SK-N-SH (cell line): ENCODE results near the gene SOS2. TPM values are rescaled to one million over a fixed set of nuclear protein-coding genes. Genes with fewer than 3 reads are reported as not detected.

ENCODE experiments used
- CTCF ChIA-PET: fragments of 300-600, 350-600 bp; formaldehyde crosslinking; extraction: SDS; loops from one replicate; lab custom pipeline; 2021; lab: Yijun Ruan, JAX
- POLR2A ChIA-PET: fragments of 350-600 bp; sonication (Branson Sonifier 250); formaldehyde crosslinking; extraction: SDS; loops from one replicate; lab custom pipeline; 2020; ENCODE audit warnings: antibody characterized with exemption, inconsistent platforms; lab: Yijun Ruan, JAX
- DNase-seq: peaks from one replicate; pipeline ENCODE4 v3.0.0; 2012
- H2AFZ ChIP-seq: fragments of 200-600 bp; sonication (generic); 2 replicates; pipeline ENCODE4 v1.8.1; 2016; ENCODE audit warnings: antibody characterized with exemption, mild to moderate bottlenecking, low read depth
- H3F3A ChIP-seq: fragments of 200-600 bp; sonication (generic); replicated peaks from 2 replicates; pipeline ENCODE3; 2016; ENCODE audit warnings: antibody characterized with exemption, mild to moderate bottlenecking; ENCODE audit not compliant: insufficient read depth
- H3K27ac ChIP-seq, 2 experiments: fragments of 200-500 bp in 1 of 2; fragments of 200-600 bp in 1 of 2; sonication (Bioruptor generic) in 1 of 2; sonication (generic), shearing (Covaris generic) in 1 of 2; 2 replicates each; pipeline versions ENCODE4 v1.5.1 to v1.6.1; 2014 to 2016; ENCODE audit warnings: low read depth in 2 of 2, inconsistent platforms in 1 of 2, low read length in 1 of 2, mild to moderate bottlenecking in 1 of 2, mixed read lengths in 1 of 2
- H3K27me3 ChIP-seq: fragments of 200-600 bp; sonication (generic), shearing (Covaris generic); 2 replicates; pipeline ENCODE4 v1.6.1; 2016; ENCODE audit warnings: mixed run types; ENCODE audit not compliant: insufficient read depth
- H3K36me3 ChIP-seq, 2 experiments: fragments of 200-500 bp in 1 of 2; fragments of 200-600 bp in 1 of 2; sonication (Bioruptor generic) in 1 of 2; sonication (generic) in 1 of 2; replicated peaks in 1 of 2; 2 replicates each; pipeline versions ENCODE3 to v1.5.1; 2014 to 2016; ENCODE audit warnings: low read length in 1 of 2, mild to moderate bottlenecking in 1 of 2; ENCODE audit not compliant: insufficient read depth in 2 of 2, control insufficient read depth in 1 of 2
- H3K4me1 ChIP-seq, 2 experiments: fragments of 200-500 bp in 1 of 2; fragments of 200-600 bp in 1 of 2; sonication (Bioruptor generic) in 1 of 2; sonication (generic), shearing (Covaris generic) in 1 of 2; 2 replicates each; pipeline versions ENCODE4 v1.5.1 to v1.6.1; 2014 to 2016; ENCODE audit warnings: low read depth in 1 of 2, low read length in 1 of 2, mixed run types in 1 of 2; ENCODE audit not compliant: insufficient read depth in 2 of 2, control insufficient read depth in 1 of 2
- H3K4me2 ChIP-seq: fragments of 200-600 bp; sonication (generic), shearing (Covaris generic); 2 replicates; pipeline ENCODE4 v1.6.1; 2017; ENCODE audit warnings: mixed run types
- H3K4me3 ChIP-seq, 2 experiments: fragments of 200-500 bp in 1 of 2; fragments of 200-600 bp in 1 of 2; sonication (Bioruptor generic) in 1 of 2; sonication (generic), shearing (Covaris generic) in 1 of 2; 2 replicates each; pipeline versions ENCODE4 v1.5.1 to v1.8.1; 2014 to 2016; ENCODE audit warnings: low read depth in 2 of 2, inconsistent platforms in 1 of 2, low read length in 1 of 2, mild to moderate bottlenecking in 1 of 2, mixed read lengths in 1 of 2, moderate library complexity in 1 of 2
- H3K79me2 ChIP-seq: fragments of 200-600 bp; sonication (generic); 2 replicates; pipeline ENCODE4 v1.8.1; 2017; ENCODE audit warnings: mild to moderate bottlenecking; ENCODE audit not compliant: insufficient read depth
- H3K9ac ChIP-seq: fragments of 200-600 bp; sonication (generic); 2 replicates; pipeline ENCODE4 v1.6.1; 2017; ENCODE audit warnings: mixed run types
- H3K9me2 ChIP-seq: fragments of 200-600 bp; sonication (generic); 2 replicates; pipeline ENCODE4 v1.6.1; 2017; ENCODE audit warnings: mixed run types
- H3K9me3 ChIP-seq: fragments of 200-600 bp; sonication (generic); 2 replicates; pipeline ENCODE4 v1.6.1; 2017; ENCODE audit warnings: mixed run types, mild to moderate bottlenecking, moderate library complexity
- H4K20me1 ChIP-seq: fragments of 200-600 bp; sonication (generic); 2 replicates; pipeline ENCODE4 v1.6.1; 2017; ENCODE audit warnings: mild to moderate bottlenecking, mixed run types; ENCODE audit not compliant: insufficient read depth
- CTCF ChIP-seq: fragments of 200-600 bp; sonication (generic); IDR thresholded peaks from 2 replicates; pipeline ENCODE4 v1.6.1; 2017; ENCODE audit warnings: antibody characterized with exemption, mild to moderate bottlenecking, moderate library complexity
- ELF1 ChIP-seq: IDR thresholded peaks from 2 replicates; pipeline ENCODE4 v1.4.0; 2012
- FOXM1 ChIP-seq: IDR thresholded peaks from 2 replicates; pipeline ENCODE4 v1.4.0; 2012; ENCODE audit warnings: low read depth, mild to moderate bottlenecking
- GABPA ChIP-seq: IDR thresholded peaks from 2 replicates; pipeline ENCODE4 v1.4.0; 2012; ENCODE audit warnings: low read depth, mild to moderate bottlenecking
- GATA2 ChIP-seq: sonication (generic); formaldehyde crosslinking; IDR thresholded peaks from 2 replicates; pipeline ENCODE4 v1.5.0; 2020; ENCODE audit warnings: mild to moderate bottlenecking, missing genetic modification reagents
- IRF3 ChIP-seq: fragments of 150-350 bp; IDR thresholded peaks from 2 replicates; pipeline ENCODE4 v1.6.1; 2016; ENCODE audit warnings: mild to moderate bottlenecking, low read depth, low read length
- MAX ChIP-seq: IDR thresholded peaks from 2 replicates; pipeline ENCODE4 v1.4.0; 2012; ENCODE audit warnings: low read depth
- MEF2A ChIP-seq: IDR thresholded peaks from 2 replicates; pipeline ENCODE4 v1.4.0; 2012; ENCODE audit warnings: low read depth, borderline replicate concordance
- MXI1 ChIP-seq: IDR thresholded peaks from 2 replicates; pipeline ENCODE4 v1.6.1; 2012; ENCODE audit warnings: mild to moderate bottlenecking, low read depth, low read length, improper control_type of control experiment
- PBX3 ChIP-seq: IDR thresholded peaks from 2 replicates; pipeline ENCODE4; 2012
- RAD21 ChIP-seq: IDR thresholded peaks from 2 replicates; pipeline ENCODE4 v1.6.1; 2012; ENCODE audit warnings: mild to moderate bottlenecking, low read length
- RCOR1 ChIP-seq: fragments of 150-350 bp; IDR thresholded peaks from 2 replicates; pipeline ENCODE4 v1.6.1; 2017; ENCODE audit warnings: antibody characterized with exemption, low read length
- RFX5 ChIP-seq: IDR thresholded peaks from 2 replicates; pipeline ENCODE4 v1.6.1; 2012; ENCODE audit warnings: mild to moderate bottlenecking, improper control_type of control experiment, low read length
- RXRA ChIP-seq: IDR thresholded peaks from 2 replicates; pipeline ENCODE4 v1.4.0; 2012; ENCODE audit warnings: low read depth, mild to moderate bottlenecking, borderline replicate concordance
- SIN3A ChIP-seq: IDR thresholded peaks from 2 replicates; pipeline ENCODE4 v1.6.1; 2012; ENCODE audit warnings: low read depth, mild to moderate bottlenecking, low read length, moderate library complexity, borderline replicate concordance
- SMC3 ChIP-seq: IDR thresholded peaks from 2 replicates; pipeline ENCODE4 v1.6.1; 2012; ENCODE audit warnings: low read depth, low read length, improper control_type of control experiment
- TAF1 ChIP-seq: IDR thresholded peaks from 2 replicates; pipeline ENCODE4 v1.6.1; 2012; ENCODE audit warnings: low read depth, mild to moderate bottlenecking, low read length, moderate library complexity, borderline replicate concordance
- USF1 ChIP-seq: IDR thresholded peaks from 2 replicates; pipeline ENCODE4 v1.4.0; 2012; ENCODE audit warnings: low read depth, borderline replicate concordance
- YY1 ChIP-seq: IDR thresholded peaks from 2 replicates; pipeline ENCODE4 v1.4.0; 2012; ENCODE audit warnings: low read depth, mild to moderate bottlenecking
- WGBS: methylation state at CpG from one replicate; pipeline ENCODE4 v1.1.6; 2017; ENCODE audit warnings: low lambda C conversion rate; 5-methylcytosine and 5-hydroxymethylcytosine counted together
- polyA plus RNA-seq, 3 experiments: library from polyadenylated mRNA; depleted of rRNA; stranded (reverse); fragments of >200 nt; gene quantifications; 2 replicates each; pipeline ENCODE4 v1.2.3, GENCODE V29; 2012

Gene SOS2
- polyA plus RNA-seq, 1 of the 3 experiments (the other 2 are of a cell fraction): 6.2 TPM

- no peaks in the 10 kb centered on the region for H3F3A ChIP-seq
- no peak overlapping the region for H3K9ac ChIP-seq
- no peak overlapping the region for H3K4me2 ChIP-seq
- no peak overlapping the region for H2AFZ ChIP-seq
- no peaks in the 10 kb centered on the region for H3K27me3 ChIP-seq
- H3K27ac ChIP-seq: no peak overlapping the region
- TF ChIP-seq RAD21 (no peak), FOXM1 (no peak), MEF2A (no peak), GABPA (no peak), MXI1 (no peak), ELF1 (no peak), RFX5 (no peak), IRF3 (no peak), SMC3 (no peak), TAF1 (no peak), RXRA (no peak), CTCF (no peak), MAX (no peak), SIN3A (no peak), USF1 (no peak), PBX3 (no peak), YY1 (no peak), GATA2 (CRISPR knock-in tag) (no peak), RCOR1 (no peak)
- POLR2A ChIA-PET: interaction anchor here (1.1 kb wide), 2 partner anchors 9 to 10 kb away, joined by 3 read pairs; no protein-coding TSS in a partner anchor
- no peak for DNase-seq
- no peak overlapping the region for H3K4me3 ChIP-seq
- H3K9me3 ChIP-seq: no peaks in the 10 kb centered on the region
- 81% methylated on average over 1 of the region's 1 CpG for WGBS
- CTCF ChIA-PET: interaction anchor here (4.6 kb wide), 1 partner anchor 11 kb away, joined by 17 read pairs; no protein-coding TSS in a partner anchor
- no peaks in the 10 kb centered on the region for H3K79me2 ChIP-seq
- H3K9me2 ChIP-seq: no peaks in the 10 kb centered on the region
- no peaks in the 10 kb centered on the region for H3K36me3 ChIP-seq
- no peaks in the 10 kb centered on the region for H3K4me1 ChIP-seq
- H4K20me1 ChIP-seq: no peaks in the 10 kb centered on the region
Observed at GRCh38 chr14:50072395-50072794, 159.0 kb downstream of the SOS2 start.
